Activated CD4-positive, alpha-beta T cell treated with anti-CD3 and anti-CD28 coated beads, Interleukin-2, Interleukin-4, amounts not matched to agents 100 ng/mL and 50 ng/mL, durations not matched to agents 16 hours and 8 hours (primary cell): ENCODE results near the gene PIK3C2A.

Experiments used
- DNase-seq: peaks from one replicate; pipeline ENCODE4 v3.0.0-alpha.2; 2020; ENCODE audit warnings: low spot score

The PIK3C2A gene

DNA sequence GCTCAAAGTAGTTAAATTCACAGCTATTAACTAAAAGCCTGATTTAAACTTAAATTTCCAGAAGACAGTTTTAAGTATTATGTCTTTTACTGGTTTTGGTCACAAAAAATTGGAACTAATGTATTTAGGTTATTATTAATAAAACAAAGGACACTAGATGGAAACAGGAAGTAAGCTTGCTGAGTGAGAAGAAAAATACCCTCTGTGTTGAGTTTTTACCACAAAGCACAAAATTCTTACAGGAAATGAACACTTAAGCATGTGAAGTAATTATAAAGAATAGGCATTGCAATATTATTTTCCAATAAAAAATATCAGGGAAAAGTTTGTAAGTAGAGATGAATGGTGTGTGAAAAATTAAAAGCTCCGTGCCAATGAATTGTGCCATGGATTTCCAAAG, 46.3 kb downstream of the PIK3C2A start:
- DNase-seq = no peak

GRCh38 chr11:17159441-17159840, 48.3 kb downstream of the PIK3C2A start:
- no peak for DNase-seq
